Endothelial cell of umbilical vein (primary cell): ENCODE measurements around the gene ABCG4. TPM values are rescaled to one million over a fixed set of nuclear protein-coding genes. Genes with fewer than 3 reads are reported as not detected.

ENCODE experiments used
- BruUV-seq: library from RNA; stranded (reverse); fragments of 400-500 nt; replicated peaks from 2 replicates; lab custom pipeline; 2021; lab: Mats Ljungman, UMichigan
- CTCF ChIA-PET: fragments of 300-600, 350-600 bp; sonication (Branson Sonifier 250); formaldehyde crosslinking; loops from one replicate; lab custom pipeline; 2021; ENCODE audit warnings: antibody characterized with exemption, inconsistent platforms; lab: Charles Lee
- POLR2A ChIA-PET: fragments of 300-600, 350-600 bp; sonication (Branson Sonifier 250); formaldehyde crosslinking; loops from one replicate; lab custom pipeline; 2021; ENCODE audit warnings: antibody characterized with exemption, inconsistent platforms; lab: Charles Lee
- DNase-seq: peaks from one replicate; pipeline ENCODE4 v3.0.0-alpha.2; 2011; ENCODE audit warnings: low read depth, low spot score
- FAIRE-seq: peaks from 2 replicates; lab custom pipeline; 2011; peaks lifted over from hg19 to GRCh38; lab: Jason Lieb, UNC
- H2AFZ ChIP-seq: 2 replicates; pipeline ENCODE4 v1.6.0; 2012; ENCODE audit warnings: low read depth, low read length, control low read depth, inconsistent platforms
- H3K27ac ChIP-seq: 2 replicates; pipeline ENCODE4 v1.5.1; 2011; ENCODE audit warnings: low read depth, mild to moderate bottlenecking, control low read depth, low read length, moderate library complexity; ENCODE audit not compliant: insufficient read depth
- H3K27me3 ChIP-seq, 2 experiments: 2 replicates each; pipeline versions ENCODE4 v1.6.0 to v1.6.1; 2011; ENCODE audit warnings: low read length in 2 of 2, mixed read lengths in 1 of 2; ENCODE audit not compliant: control insufficient read depth in 2 of 2, insufficient read depth in 2 of 2
- H3K36me3 ChIP-seq, 2 experiments: 2 replicates in 1 of 2; 3 replicates in 1 of 2; pipeline ENCODE4 v1.5.1; 2011; ENCODE audit warnings: low read length in 2 of 2, mild to moderate bottlenecking in 1 of 2, moderate library complexity in 1 of 2; ENCODE audit not compliant: control insufficient read depth in 2 of 2, insufficient read depth in 2 of 2; ENCODE audit errors: extremely low read depth in 1 of 2
- H3K4me1 ChIP-seq: 3 replicates; pipeline ENCODE4 v1.5.1; 2011; ENCODE audit warnings: mild to moderate bottlenecking, low read length; ENCODE audit not compliant: control insufficient read depth, insufficient read depth; ENCODE audit errors: extremely low read depth
- H3K4me2 ChIP-seq: 2 replicates; pipeline ENCODE4 v1.6.1; 2011; ENCODE audit warnings: low read length, control low read depth, mixed read lengths; ENCODE audit not compliant: insufficient read depth
- H3K4me3 ChIP-seq, 3 experiments: fragments of 200-600 bp in 1 of 3; sonication (generic), shearing (Covaris generic) in 1 of 3; replicated peaks in 1 of 3; 2 replicates each; pipeline ENCODE4 v1.5.1; 2011 to 2016; ENCODE audit warnings: control low read depth in 3 of 3, low read length in 3 of 3, mild to moderate bottlenecking in 2 of 3, inconsistent platforms in 1 of 3, low read depth in 1 of 3, moderate library complexity in 1 of 3; ENCODE audit not compliant: insufficient read depth in 1 of 3
- H3K79me2 ChIP-seq: 2 replicates; pipeline ENCODE4 v1.6.0; 2012; ENCODE audit warnings: low read length, inconsistent platforms; ENCODE audit not compliant: control insufficient read depth, insufficient read depth
- H3K9ac ChIP-seq: replicated peaks from 2 replicates; pipeline ENCODE3; 2011; ENCODE audit warnings: low read length, control low read depth; ENCODE audit not compliant: insufficient read depth; ENCODE audit errors: extremely low read depth
- H3K9me1 ChIP-seq: replicated peaks from 3 replicates; pipeline ENCODE4 v1.6.0; 2011; ENCODE audit warnings: mild to moderate bottlenecking, low read length; ENCODE audit not compliant: control insufficient read depth, insufficient read depth; ENCODE audit errors: extremely low read depth
- H3K9me3 ChIP-seq: replicated peaks from 2 replicates; pipeline ENCODE4 v1.5.1; 2012; ENCODE audit warnings: low read length, inconsistent platforms; ENCODE audit not compliant: control insufficient read depth, insufficient read depth
- H4K20me1 ChIP-seq: replicated peaks from 2 replicates; pipeline ENCODE3; 2011; ENCODE audit warnings: mild to moderate bottlenecking, low read length; ENCODE audit not compliant: control insufficient read depth, insufficient read depth; ENCODE audit errors: extremely low read depth
- EZH2 ChIP-seq: IDR thresholded peaks from 2 replicates; pipeline ENCODE4 v1.6.1; 2012; ENCODE audit warnings: borderline replicate concordance, low read depth, mild to moderate bottlenecking, moderate library complexity, low read length, inconsistent platforms; ENCODE audit not compliant: severe bottlenecking
- FOS ChIP-seq: IDR thresholded peaks from 2 replicates; pipeline ENCODE4 v1.6.1; 2011; ENCODE audit warnings: mild to moderate bottlenecking, low read length, moderate library complexity, borderline replicate concordance; ENCODE audit not compliant: insufficient read depth
- GATA2 ChIP-seq: IDR thresholded peaks from 2 replicates; pipeline ENCODE4 v1.7.0; 2011; ENCODE audit warnings: low read depth, mild to moderate bottlenecking, moderate library complexity, mixed read lengths, low read length; ENCODE audit not compliant: insufficient read length, insufficient read depth
- JUN ChIP-seq: IDR thresholded peaks from 2 replicates; pipeline ENCODE4 v1.6.1; 2011; ENCODE audit warnings: borderline replicate concordance, low read depth; ENCODE audit not compliant: insufficient read length, insufficient read depth
- MYC ChIP-seq: IDR thresholded peaks from one replicate; pipeline ENCODE4 v1.6.1; 2011; ENCODE audit warnings: mild to moderate bottlenecking, low read depth, low read length
- POLR2A ChIP-seq: IDR thresholded peaks from 2 replicates; pipeline ENCODE4 v1.6.1; 2012; ENCODE audit warnings: low read depth, mild to moderate bottlenecking, control low read depth, low read length
- POLR2AphosphoS5 ChIP-seq: IDR thresholded peaks from 2 replicates; pipeline ENCODE4 v1.6.1; 2012; ENCODE audit warnings: low read depth, mild to moderate bottlenecking, control low read depth, low read length, moderate library complexity; ENCODE audit not compliant: insufficient read depth
- dilution Hi-C: fragments of 300-500 bp; cut with MboI; formaldehyde crosslinking; loops from one replicate; pipeline ENCODE4 v1.15.0; 2019; ENCODE audit warnings: low sequenced_read_pairs; ENCODE audit not compliant: extremely low pct_ligation_motif_present
- intact Hi-C: fragments of 100-400 bp; cut with micrococcal nuclease; formaldehyde crosslinking; loops from one replicate; pipeline ENCODE4 v1.10.0; 2022
- polyA plus RNA-seq, 4 experiments: library from polyadenylated mRNA; depleted of rRNA in 3 of 4; stranded (reverse) in 3 of 4; unstranded in 1 of 4; fragments of >200 nt; gene quantifications; 2 replicates each; pipeline versions ENCODE4 v1.2.1 to v1.2.3, GENCODE V29; 2011 to 2012; ENCODE audit warnings: missing spikeins in 1 of 4
- total RNA-seq: library from RNA; stranded (reverse); gene quantifications from 2 replicates; pipeline ENCODE4 v1.2.3, GENCODE V29; 2021
- TF ChIP-seq, protein P1 (sequence below): IDR thresholded peaks from 2 replicates; pipeline ENCODE4 v1.6.1; 2011; ENCODE audit not compliant: insufficient read depth, insufficient read length
- TF ChIP-seq, protein P2 (sequence below), 2 donors: IDR thresholded peaks; 1 replicate in 1 of 2; 2 replicates in 1 of 2; pipeline ENCODE4 v1.5.1; 2011; ENCODE audit warnings: low read length in 2 of 2, mild to moderate bottlenecking in 2 of 2, moderate library complexity in 2 of 2, control low read depth in 1 of 2, inconsistent platforms in 1 of 2, low read depth in 1 of 2; ENCODE audit not compliant: insufficient read depth in 1 of 2; ENCODE audit errors: extremely low read depth in 1 of 2

ABCG4 gene
- total and polyA plus RNA-seq, 2 donors (not counting 3 experiments of a cell fraction or from before 2014, with no cell fraction given), result 1.0 to 1.7 TPM

DNA sequence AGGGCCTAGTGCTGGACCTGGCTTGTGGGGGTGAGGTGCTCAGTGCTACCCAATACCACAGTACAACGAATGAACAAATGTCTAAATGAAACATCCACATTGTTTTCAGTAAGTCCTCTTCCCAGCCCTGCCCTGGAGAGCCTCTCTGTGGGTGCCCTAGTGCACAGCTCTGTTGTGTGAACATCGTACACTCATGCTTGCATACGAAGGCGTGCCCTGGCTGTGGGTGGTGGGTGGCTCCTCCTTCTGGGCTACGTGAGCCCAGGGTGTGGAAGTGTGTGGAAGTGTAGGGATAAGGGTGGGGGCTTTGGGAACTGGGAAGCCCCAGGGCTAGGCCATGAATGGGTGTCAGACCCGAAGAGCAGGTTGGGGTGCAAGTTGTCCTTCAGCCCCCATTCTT is 19.1 kb downstream of the ABCG4 start:
- ChIA-PET POLR2A (no interaction called here), CTCF (interaction anchor here (0.9 to 1.8 kb wide), 2 partner anchors 19 to 28 kb away, joined by 3 to 4 read pairs; partner anchors contain the start of gene ABCG4)
- Histone ChIP-seq H3K4me3 (no peak overlapping the region), H4K20me1 (no peaks in the 10 kb centered on the region), H3K79me2 (no peaks in the 10 kb centered on the region), H3K36me3 (no peaks in the 10 kb centered on the region), H3K9me1 (no peaks in the 10 kb centered on the region), H3K4me2 (no peak overlapping the region), H3K4me1 (peaks cover 11% of the 10 kb centered on the region), H3K9ac (no peak overlapping the region), H3K27ac (no peak overlapping the region), H3K9me3 (no peaks in the 10 kb centered on the region), H3K27me3 (no peaks in the 10 kb centered on the region), H2AFZ (no peak overlapping the region)
- dilution Hi-C loops (no loop called here), intact Hi-C loops (loop anchor here (1.0 to 2.0 kb wide), 5 partner anchors 10 to 155 kb away; partner anchors contain the start of genes ABCG4 and HINFP)
- no peak for TF ChIP-seq MYC
- TF ChIP-seq EZH2, result no peak
- no peak for TF ChIP-seq POLR2A
- no peak for TF ChIP-seq FOS
- TF ChIP-seq, protein P1, sequence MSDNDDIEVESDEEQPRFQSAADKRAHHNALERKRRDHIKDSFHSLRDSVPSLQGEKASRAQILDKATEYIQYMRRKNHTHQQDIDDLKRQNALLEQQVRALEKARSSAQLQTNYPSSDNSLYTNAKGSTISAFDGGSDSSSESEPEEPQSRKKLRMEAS, result no peak
- no peak for TF ChIP-seq JUN
- no peak for TF ChIP-seq POLR2AphosphoS5
- no peak for TF ChIP-seq GATA2
- TF ChIP-seq, protein P2, sequence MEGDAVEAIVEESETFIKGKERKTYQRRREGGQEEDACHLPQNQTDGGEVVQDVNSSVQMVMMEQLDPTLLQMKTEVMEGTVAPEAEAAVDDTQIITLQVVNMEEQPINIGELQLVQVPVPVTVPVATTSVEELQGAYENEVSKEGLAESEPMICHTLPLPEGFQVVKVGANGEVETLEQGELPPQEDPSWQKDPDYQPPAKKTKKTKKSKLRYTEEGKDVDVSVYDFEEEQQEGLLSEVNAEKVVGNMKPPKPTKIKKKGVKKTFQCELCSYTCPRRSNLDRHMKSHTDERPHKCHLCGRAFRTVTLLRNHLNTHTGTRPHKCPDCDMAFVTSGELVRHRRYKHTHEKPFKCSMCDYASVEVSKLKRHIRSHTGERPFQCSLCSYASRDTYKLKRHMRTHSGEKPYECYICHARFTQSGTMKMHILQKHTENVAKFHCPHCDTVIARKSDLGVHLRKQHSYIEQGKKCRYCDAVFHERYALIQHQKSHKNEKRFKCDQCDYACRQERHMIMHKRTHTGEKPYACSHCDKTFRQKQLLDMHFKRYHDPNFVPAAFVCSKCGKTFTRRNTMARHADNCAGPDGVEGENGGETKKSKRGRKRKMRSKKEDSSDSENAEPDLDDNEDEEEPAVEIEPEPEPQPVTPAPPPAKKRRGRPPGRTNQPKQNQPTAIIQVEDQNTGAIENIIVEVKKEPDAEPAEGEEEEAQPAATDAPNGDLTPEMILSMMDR (IDR thresholded peaks at IDR 0.05; ENCODE audit: extremely low read depth in 1 of 2, insufficient read depth in 1 of 2, low read depth in 1 of 2, low read length in 2 of 2), result no peak
- DNase-seq, result no peak
- FAIRE-seq, result no peak
- no TSS peak for BruUV-seq
